Activated T-helper 2 cell treated with anti-CD3 and anti-CD28 coated beads, Interferon-gamma antibody, Interleukin-2, Interleukin-4, amounts not matched to agents 10 μg/mL and 5 μg/mL and 100 μg/mL, durations not matched to agents 14 hours and 24 hours and 36 hours (primary cell): ENCODE data around the gene APOBR. TPM values are rescaled to one million over a fixed set of nuclear protein-coding genes. Genes with fewer than 3 reads are reported as not detected.
"Not testable (repeated sequence)": the region's sequence is repeated elsewhere in the genome, so short reads cannot be mapped to it uniquely, and the experiment has no call there.

Source experiments
- DNase-seq: peaks from one replicate; pipeline ENCODE4 v3.0.0; 2021; ENCODE audit warnings: low spot score
- H3K27ac Mint-ChIP-seq: one replicate; pipeline ENCODE4 v1.8.0; 2021; ENCODE audit warnings: mixed read lengths
- H3K27me3 Mint-ChIP-seq: one replicate; pipeline ENCODE4 v1.8.0; 2021; ENCODE audit warnings: low read depth, mixed read lengths
- H3K36me3 Mint-ChIP-seq: one replicate; pipeline ENCODE4 v1.8.0; 2021; ENCODE audit warnings: low read depth, mixed read lengths
- H3K4me1 Mint-ChIP-seq: one replicate; pipeline ENCODE4 v1.8.0; 2021; ENCODE audit warnings: low read depth, mixed read lengths
- H3K4me3 Mint-ChIP-seq: one replicate; pipeline ENCODE4 v1.8.0; 2021; ENCODE audit warnings: low read depth, mild to moderate bottlenecking, moderate library complexity, mixed read lengths
- H3K9me3 Mint-ChIP-seq: one replicate; pipeline ENCODE4 v1.8.0; 2021; ENCODE audit warnings: mixed read lengths
- intact Hi-C: fragments of 100-400 bp; cut with micrococcal nuclease; formaldehyde crosslinking; loops from one replicate; pipeline ENCODE4 v1.15.1; 2023
- total RNA-seq: library from RNA; stranded (reverse); gene quantifications from 2 replicates; pipeline ENCODE4 v1.2.3, GENCODE V29; 2022

Gene APOBR
- total RNA-seq, 1 donor from 2014 or later, result 7.7 TPM

DNA sequence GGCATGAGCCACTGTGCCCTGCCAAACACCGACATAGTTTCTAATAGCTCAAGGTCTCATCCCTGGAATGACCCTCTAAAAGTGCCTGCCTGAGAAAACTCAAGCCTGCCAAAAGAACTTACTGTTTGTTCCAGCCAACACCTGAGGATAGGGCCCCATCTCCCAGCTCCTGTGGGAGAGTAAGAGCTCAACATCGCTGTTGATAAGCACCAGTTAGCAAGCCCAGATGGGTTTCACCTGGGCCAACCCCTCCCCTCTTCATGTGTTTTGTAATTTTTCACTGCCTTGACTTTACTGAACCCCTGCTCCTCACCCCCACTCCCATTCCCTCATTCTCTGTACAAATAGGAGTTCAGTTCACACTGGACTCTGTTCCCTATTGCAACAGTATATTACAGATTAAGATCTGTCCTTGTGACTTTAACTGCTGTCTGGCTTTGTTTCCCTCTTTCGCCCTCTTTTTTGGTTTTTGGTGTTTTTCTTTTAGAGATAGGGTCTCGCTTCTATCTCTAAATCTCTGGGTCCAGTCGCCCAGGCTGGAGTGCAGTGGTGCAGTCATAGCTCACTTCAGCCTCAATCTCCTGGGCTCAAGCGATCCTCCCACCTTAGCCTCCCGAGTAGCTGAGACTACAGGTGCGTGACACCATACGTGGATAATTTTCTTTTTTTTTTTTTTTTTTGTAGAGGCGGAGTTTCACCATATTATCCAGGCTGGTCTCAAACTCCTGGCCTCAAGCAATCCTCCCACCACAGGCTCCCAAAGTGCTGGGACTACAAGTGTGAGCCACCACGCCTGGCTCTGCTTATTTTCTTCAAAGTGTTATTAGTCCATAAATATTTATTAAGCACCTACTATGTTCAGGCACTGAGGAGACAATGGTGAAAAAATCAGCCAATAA lies 32.0 kb downstream of the APOBR start:
- Mint-ChIP-seq H3K27me3 (peaks cover 4% of the 10 kb centered on the region), H3K4me1 (peaks cover 3% of the 10 kb centered on the region), H3K9me3 (no peaks in the 10 kb centered on the region), H3K36me3 (no peaks in the 10 kb centered on the region), H3K27ac (no peak overlapping the region), H3K4me3 (no peak overlapping the region)
- DNase-seq, result no peak
- intact Hi-C loops, result no loop called here

DNA sequence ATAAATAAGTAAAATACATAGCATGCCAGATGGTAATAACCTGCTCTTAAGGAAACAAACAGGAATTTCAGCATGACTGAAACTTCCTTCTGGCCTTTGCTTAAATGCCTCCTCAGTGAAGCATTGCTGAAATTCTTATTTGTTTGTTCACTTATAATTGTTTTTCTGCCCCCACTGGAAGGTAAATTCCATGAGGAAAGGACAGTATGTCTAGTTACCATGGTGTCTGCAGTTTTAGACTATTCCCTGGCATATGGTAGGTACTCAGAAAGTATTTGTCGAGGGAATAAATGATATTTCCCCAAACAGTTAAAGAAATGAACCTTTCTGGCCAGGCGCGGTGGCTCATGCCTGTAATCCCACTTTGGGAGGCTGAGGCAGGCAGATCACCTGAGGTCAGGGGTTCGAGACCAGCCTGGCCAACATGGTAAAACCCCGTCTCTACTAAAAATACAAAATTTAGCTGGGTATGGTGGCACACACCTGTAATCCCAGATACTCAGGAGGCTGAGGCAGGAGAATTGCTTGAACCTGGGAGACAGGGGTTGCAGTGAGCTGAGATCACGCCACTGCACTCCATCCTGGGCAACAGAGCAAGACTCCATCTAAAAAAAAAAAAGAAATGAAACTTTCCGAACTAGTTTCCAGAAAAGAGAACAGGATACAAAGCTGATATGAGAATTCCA lies 32.8 kb downstream of the APOBR start:
- H3K36me3 Mint-ChIP-seq, H3K9me3 Mint-ChIP-seq, H3K27me3 Mint-ChIP-seq, H3K4me3 Mint-ChIP-seq, H3K27ac Mint-ChIP-seq, H3K4me1 Mint-ChIP-seq, DNase-seq, intact Hi-C loops: not testable (repeated sequence)

DNA sequence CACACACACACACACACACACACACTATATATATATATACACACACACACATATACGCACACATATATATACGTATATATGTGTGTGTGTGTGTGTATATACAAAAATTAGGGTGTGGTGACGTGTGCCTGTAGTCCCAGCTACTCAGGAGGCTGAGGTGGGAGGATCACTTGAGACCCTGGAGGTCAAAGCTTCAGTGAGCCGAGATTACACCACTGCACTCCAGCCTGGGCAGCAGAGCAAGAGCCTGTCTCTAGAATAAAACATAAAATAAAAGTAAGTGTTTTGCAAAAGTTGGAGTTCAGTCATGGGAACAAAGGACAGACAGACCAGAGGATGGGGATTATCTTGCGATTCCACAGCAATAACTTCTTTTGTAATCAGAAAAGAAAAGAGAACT lies 33.5 kb downstream of the APOBR start:
- H3K4me1 Mint-ChIP-seq, result peaks cover 3% of the 10 kb centered on the region
- H3K4me3 Mint-ChIP-seq, result no peak overlapping the region
- no peaks in the 10 kb centered on the region for H3K9me3 Mint-ChIP-seq
- DNase-seq, result no peak
- H3K27me3 Mint-ChIP-seq, result peaks cover 4% of the 10 kb centered on the region
- intact Hi-C loops, result no loop called here
- no peak overlapping the region for H3K27ac Mint-ChIP-seq
- H3K36me3 Mint-ChIP-seq, result no peaks in the 10 kb centered on the region

DNA sequence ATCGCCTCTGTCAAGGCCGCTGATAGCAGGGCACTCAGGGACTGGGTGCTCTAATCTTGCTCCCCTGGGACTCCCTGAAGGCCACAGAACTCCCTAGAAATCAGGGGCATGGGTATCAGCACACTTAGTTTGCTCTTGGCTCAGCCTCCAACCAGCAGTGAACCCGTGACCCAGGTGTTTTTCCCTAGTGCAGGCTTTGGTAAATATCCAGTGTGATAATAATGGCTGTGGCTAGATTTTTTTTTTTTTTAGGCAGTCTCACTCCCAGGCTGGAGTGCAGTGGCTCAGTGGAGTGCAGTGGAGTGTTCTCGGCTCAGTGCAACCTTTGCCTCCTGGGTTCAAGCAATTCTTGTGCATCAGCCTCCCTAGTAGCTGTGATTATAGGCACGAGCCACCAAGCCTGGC lies 34.0 kb downstream of the APOBR start:
- H3K27me3 Mint-ChIP-seq, result peaks cover 4% of the 10 kb centered on the region
- no peak for DNase-seq
- H3K9me3 Mint-ChIP-seq, result no peaks in the 10 kb centered on the region
- H3K4me1 Mint-ChIP-seq, result peaks cover 3% of the 10 kb centered on the region
- no peaks in the 10 kb centered on the region for H3K36me3 Mint-ChIP-seq
- no peak overlapping the region for H3K27ac Mint-ChIP-seq
- H3K4me3 Mint-ChIP-seq, result no peak overlapping the region
- intact Hi-C loops, result no loop called here

DNA sequence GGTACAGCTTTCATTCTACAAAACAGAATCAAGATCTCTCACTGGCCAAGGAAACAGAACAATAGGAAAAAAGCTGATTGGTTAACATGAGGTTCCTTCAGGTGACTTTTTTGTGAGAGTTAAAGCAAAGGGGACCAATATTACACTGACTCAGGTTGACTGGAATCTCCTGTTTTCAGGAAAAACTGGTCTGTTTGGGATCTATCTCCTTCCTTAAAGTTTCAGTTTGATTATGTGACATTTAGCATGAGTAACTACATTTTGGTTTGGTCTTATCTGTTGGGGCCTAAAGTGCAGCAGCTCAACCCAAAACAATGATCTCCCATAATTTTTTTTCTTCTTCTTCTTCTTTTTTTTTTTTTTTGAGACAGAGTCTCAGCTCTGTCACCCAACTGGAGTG lies 34.7 kb downstream of the APOBR start:
- DNase-seq, result no peak
- H3K4me3 Mint-ChIP-seq, result no peak overlapping the region
- no peaks in the 10 kb centered on the region for H3K36me3 Mint-ChIP-seq
- H3K27me3 Mint-ChIP-seq, result peaks cover 4% of the 10 kb centered on the region
- H3K27ac Mint-ChIP-seq, result no peak overlapping the region
- peaks cover 3% of the 10 kb centered on the region for H3K4me1 Mint-ChIP-seq
- intact Hi-C loops, result no loop called here
- H3K9me3 Mint-ChIP-seq, result no peaks in the 10 kb centered on the region

DNA sequence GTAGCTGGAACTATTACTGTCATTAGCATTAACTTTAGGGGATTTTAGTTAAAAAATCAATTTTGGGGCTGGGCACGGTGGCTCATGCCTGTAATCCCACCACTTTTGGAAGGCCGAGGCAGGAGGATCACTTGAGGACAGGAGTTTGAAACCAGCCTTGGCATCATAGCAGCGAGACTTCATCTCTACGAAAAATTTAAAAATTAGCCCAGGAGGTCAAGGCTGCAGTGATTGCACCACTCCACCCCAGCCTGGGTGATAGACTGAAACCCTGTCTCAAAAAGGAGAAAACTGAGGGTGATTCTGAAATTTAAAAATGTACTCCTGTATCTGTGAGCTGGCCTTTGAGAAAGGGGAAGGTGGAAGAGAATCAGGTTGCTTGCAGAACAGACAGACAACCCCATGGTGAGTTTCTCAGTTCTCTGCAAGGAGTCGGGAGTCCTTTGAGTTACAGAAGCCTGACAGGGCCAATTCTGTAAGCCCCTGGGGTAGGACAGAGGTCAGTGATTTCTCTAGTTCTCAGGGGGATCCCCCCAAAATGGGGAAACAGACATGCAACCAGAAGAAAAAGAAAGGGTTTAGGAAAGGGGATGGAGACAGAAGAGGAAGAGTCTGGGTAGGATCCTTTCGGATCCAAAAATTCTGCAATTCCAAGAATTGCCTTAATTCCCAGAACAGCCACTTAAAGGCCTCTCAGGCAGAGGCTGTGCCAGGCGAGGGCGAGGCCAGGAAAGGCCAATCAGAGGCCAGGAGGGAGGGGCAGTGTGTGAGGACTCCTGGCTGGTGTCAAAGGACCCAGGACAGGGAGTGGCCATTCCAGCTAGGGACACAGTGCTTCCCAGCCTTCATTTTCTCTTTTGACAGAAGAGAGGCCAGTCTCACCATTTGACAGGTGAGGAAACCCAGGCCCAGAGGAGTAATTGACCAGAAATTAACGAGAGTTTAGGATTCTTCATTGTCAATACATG lies 37.6 kb downstream of the APOBR start:
- Mint-ChIP-seq H3K9me3 (no peaks in the 10 kb centered on the region), H3K27ac (no peak overlapping the region), H3K4me1 (peaks cover 13% of the 10 kb centered on the region), H3K36me3 (no peaks in the 10 kb centered on the region), H3K4me3 (no peak overlapping the region), H3K27me3 (no peaks in the 10 kb centered on the region)
- no peak for DNase-seq
- intact Hi-C loops, result no loop called here

DNA sequence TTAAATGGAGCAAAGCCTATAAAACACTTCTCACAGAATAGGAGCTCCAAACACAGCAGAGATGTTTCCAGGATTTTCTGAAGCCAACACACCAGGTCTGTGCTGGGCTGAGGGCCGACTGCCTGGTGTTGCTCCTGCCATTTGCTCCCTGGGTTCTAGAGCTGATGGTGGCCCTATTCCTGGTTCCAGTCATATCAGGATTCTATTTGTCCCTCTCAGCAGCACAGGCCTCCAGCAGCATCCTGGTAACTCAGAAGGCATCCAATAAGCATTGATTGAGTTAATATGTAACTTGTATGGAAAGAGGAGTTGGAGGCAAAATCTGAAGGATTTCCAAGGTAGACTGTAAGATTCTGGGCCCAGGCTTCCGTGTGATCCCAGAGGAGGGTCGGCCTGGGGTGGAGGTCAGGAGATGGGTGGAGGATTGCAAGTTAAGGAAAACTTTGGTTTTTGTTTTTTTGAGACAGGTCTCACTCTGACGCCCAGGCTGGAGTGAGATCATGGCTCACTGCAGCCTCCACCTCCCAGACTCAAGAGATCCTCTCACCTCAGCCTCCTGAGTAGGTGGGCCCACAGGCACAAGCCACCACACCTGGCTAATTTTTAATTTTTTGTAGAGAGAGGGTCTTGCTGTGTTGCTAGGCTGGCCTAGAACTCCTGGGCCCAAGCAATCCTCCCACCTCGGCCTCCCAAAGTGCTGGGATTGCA lies 38.7 kb downstream of the APOBR start:
- H3K4me3 Mint-ChIP-seq, result no peak overlapping the region
- no peak for DNase-seq
- H3K4me1 Mint-ChIP-seq, result peaks cover 13% of the 10 kb centered on the region
- H3K27ac Mint-ChIP-seq, result no peak overlapping the region
- no peaks in the 10 kb centered on the region for H3K36me3 Mint-ChIP-seq
- H3K9me3 Mint-ChIP-seq, result no peaks in the 10 kb centered on the region
- intact Hi-C loops, result no loop called here
- no peaks in the 10 kb centered on the region for H3K27me3 Mint-ChIP-seq

DNA sequence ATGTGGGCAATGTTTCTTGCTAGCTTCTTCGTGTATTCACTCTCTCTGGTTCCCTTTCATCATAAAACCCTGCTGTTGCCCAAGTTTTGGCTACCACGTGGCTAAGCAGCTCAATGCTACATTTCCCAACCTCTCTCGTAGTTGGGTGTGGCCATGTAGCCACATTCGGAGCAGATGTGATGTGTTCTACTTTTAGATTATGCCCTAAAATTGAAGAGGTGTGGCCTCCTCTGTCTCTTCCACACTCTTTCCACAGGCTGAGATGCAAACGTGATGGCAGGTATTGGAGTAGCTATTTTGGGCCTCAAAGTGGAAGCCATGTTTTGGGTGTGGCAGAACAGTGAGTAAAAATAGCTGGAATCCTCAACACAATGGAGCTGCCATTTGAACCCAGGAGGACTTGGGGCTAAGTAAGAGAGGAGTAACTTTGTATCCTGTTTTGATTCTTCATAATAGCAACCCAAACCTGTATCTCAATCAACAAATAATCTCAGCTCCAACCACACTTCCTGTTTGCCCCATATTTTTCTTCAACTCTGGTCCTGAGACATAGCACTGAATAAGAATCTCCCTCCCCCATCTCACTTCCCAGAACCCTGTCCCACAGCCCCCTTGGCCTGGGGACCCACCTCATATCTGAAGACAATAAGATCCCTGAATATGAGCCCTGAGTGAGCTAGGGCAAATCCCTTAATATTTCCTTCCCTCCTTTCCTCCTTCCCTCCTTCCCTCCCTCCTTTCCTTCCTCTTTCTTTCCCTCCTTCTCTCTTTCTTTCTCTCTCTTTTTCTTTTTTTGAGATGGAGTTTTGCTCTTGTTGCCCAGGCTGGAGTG lies 40.3 kb downstream of the APOBR start:
- intact Hi-C loops, result no loop called here
- no peaks in the 10 kb centered on the region for H3K36me3 Mint-ChIP-seq
- H3K4me3 Mint-ChIP-seq, result no peak overlapping the region
- H3K27ac Mint-ChIP-seq, result no peak overlapping the region
- H3K4me1 Mint-ChIP-seq, result peaks cover 13% of the 10 kb centered on the region
- H3K27me3 Mint-ChIP-seq, result no peaks in the 10 kb centered on the region
- H3K9me3 Mint-ChIP-seq, result no peaks in the 10 kb centered on the region
- DNase-seq, result no peak

DNA sequence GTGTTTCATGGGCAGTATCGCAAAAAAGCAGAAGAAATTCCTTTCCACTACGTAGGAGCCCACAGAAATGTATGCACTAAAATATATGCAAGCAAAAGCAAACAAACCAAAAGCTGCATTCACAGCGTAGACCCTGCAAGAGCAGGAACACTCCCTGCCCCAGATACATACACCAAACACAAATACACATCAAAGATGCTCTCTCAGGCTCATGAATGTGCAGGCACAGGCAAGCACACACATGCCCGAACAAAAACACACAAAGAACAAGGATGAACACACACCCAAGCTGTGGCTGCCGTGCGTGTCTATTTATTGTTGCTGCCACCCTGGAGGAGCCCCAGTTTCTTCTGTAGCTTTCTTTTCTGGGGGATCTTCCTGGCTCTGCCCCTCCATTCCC lies 42.6 kb downstream of the APOBR start:
- no peaks in the 10 kb centered on the region for H3K27me3 Mint-ChIP-seq
- no peak overlapping the region for H3K4me3 Mint-ChIP-seq
- no peaks in the 10 kb centered on the region for H3K9me3 Mint-ChIP-seq
- H3K4me1 Mint-ChIP-seq, result peaks cover 13% of the 10 kb centered on the region
- DNase-seq, result no peak
- no peak overlapping the region for H3K27ac Mint-ChIP-seq
- intact Hi-C loops, result no loop called here
- H3K36me3 Mint-ChIP-seq, result no peaks in the 10 kb centered on the region

DNA sequence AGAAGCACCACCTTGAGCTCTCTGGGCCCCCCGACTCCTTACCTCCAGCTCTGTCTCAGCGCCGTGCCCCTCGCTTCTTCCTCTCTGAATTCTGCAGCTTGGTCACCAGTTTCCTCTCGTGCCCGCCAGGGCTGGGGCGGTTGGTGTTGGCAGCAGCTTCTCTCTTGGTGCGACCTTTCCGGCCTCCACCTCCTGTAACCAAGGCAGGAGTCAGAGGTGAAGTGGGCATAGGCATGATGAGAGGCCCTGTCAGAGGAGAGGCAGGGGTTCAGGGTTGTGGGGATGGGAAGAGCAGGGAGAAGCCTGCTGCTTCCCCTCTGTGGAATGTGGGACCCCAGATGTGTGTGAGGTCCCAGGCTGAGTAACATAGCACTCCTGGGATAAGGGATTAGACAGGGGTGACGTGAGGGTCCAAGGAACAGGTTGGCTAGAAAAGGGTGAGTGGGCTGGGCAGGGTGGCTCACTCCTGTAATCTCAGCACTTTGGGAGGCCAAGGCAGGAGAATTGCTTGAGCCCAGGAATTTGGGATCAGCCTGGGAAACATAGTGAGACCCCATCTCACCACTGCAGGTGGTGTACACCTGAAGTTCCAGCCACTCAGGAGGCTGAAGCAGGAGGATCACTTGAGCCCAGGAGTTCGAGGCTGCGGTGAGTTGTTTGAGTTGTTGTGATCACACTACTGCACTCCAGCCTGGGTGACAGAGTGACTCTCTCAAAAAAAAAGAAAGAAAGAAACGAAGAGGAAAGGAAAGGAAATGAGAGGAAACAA lies 43.7 kb downstream of the APOBR start:
- no peaks in the 10 kb centered on the region for H3K36me3 Mint-ChIP-seq
- H3K27ac Mint-ChIP-seq, result no peak overlapping the region
- H3K9me3 Mint-ChIP-seq, result no peaks in the 10 kb centered on the region
- no peaks in the 10 kb centered on the region for H3K27me3 Mint-ChIP-seq
- no peak for DNase-seq
- intact Hi-C loops, result no loop called here
- no peak overlapping the region for H3K4me3 Mint-ChIP-seq
- H3K4me1 Mint-ChIP-seq, result peaks cover 16% of the 10 kb centered on the region
